AG08395 (cell line): ENCODE data around the gene PAK4.

ENCODE experiments used
- DNase-seq: peaks from one replicate; pipeline ENCODE4 v3.0.0; 2012; ENCODE audit warnings: mixed read lengths, low spot score

Gene PAK4

GRCh38 chr19:39146686-39147450, 21.3 kb downstream of the PAK4 start:
- no peak for DNase-seq

GRCh38 chr19:39147480-39147879, 21.9 kb downstream of the PAK4 start:
- DNase-seq, result no peak

- DNase-seq, result no peak
These were observed 23.4 kb downstream of the PAK4 start for GRCh38 chr19:39148939-39149529.

GRCh38 chr19:39150235-39150634, 24.6 kb downstream of the PAK4 start:
- DNase-seq, result no peak

GRCh38 chr19:39150807-39151600, 25.4 kb downstream of the PAK4 start:
- DNase-seq, result no peak

GRCh38 chr19:39152066-39152465, 26.5 kb downstream of the PAK4 start:
- no peak for DNase-seq

GRCh38 chr19:39154100-39154628, 28.6 kb downstream of the PAK4 start:
- no peak for DNase-seq

GRCh38 chr19:39154629-39155100, 29.1 kb downstream of the PAK4 start:
- DNase-seq, result no peak

GRCh38 chr19:39155114-39155700, 29.6 kb downstream of the PAK4 start:
- DNase-seq, result no peak

GRCh38 chr19:39155741-39156140, 30.2 kb downstream of the PAK4 start:
- DNase-seq, result no peak

GRCh38 chr19:39156326-39157230, 31.0 kb downstream of the PAK4 start:
- peak; percentile 31 for DNase-seq

GRCh38 chr19:39157275-39157996, 31.9 kb downstream of the PAK4 start:
- DNase-seq, result no peak

- DNase-seq, result no peak
These were observed 32.4 kb downstream of the PAK4 start for GRCh38 chr19:39157997-39158389.

GRCh38 chr19:39158646-39159260, 33.2 kb downstream of the PAK4 start:
- no peak for DNase-seq

GRCh38 chr19:39160523-39160861, 34.9 kb downstream of the PAK4 start:
- DNase-seq, result peak; percentile 68

GRCh38 chr19:39160889-39161672, 35.5 kb downstream of the PAK4 start:
- no peak for DNase-seq

- DNase-seq, result no peak
These were observed 37.0 kb downstream of the PAK4 start for GRCh38 chr19:39162441-39163043.

GRCh38 chr19:39163621-39164020, 38.0 kb downstream of the PAK4 start:
- DNase-seq, result no peak

- DNase-seq, result no peak
These were observed 38.7 kb downstream of the PAK4 start for GRCh38 chr19:39164289-39164688.
